HCT116 (cell line): Measurements from ENCODE around the gene WDR35. TPM values are rescaled to one million over a fixed set of nuclear protein-coding genes. Genes with fewer than 3 reads are reported as not detected.

Experiments used
- ATAC-seq: fragments of 200-7000 bp; cut with Tn5 transposase; 2 replicates; pipeline ENCODE4 v1.9.1; 2020; ENCODE audit warnings: mild to moderate bottlenecking, moderate library complexity
- BruUV-seq: library from RNA; stranded (reverse); fragments of 400-500 nt; replicated peaks from 2 replicates; lab custom pipeline; 2021; lab: Mats Ljungman, UMichigan
- CTCF ChIA-PET: fragments of 300-600 bp; sonication (Branson Sonifier 250); formaldehyde crosslinking; loops from one replicate; lab custom pipeline; 2021; ENCODE audit warnings: antibody characterized with exemption; lab: Charles Lee
- POLR2A ChIA-PET: fragments of 300-600, 350-600 bp; sonication (Branson Sonifier 250); formaldehyde crosslinking; loops from one replicate; lab custom pipeline; 2021; ENCODE audit warnings: antibody characterized with exemption; lab: Charles Lee
- RAD21 ChIA-PET, 2 experiments: fragments of 300-600 bp; sonication (Branson Sonifier 250); formaldehyde crosslinking; loops; one replicate each; lab custom pipeline; 2023; ENCODE audit warnings: low total read pairs in 2 of 2; ENCODE audit not compliant: uncharacterized antibody in 2 of 2, unreplicated experiment in 2 of 2, low non-redundant PET in 1 of 2; lab: Charles Lee
- DNase-seq: peaks from one replicate; pipeline ENCODE4 v3.0.0-alpha.2; 2010; ENCODE audit warnings: low read depth, low spot score
- H2AFZ ChIP-seq: fragments of 200-600 bp; shearing (Covaris generic), sonication (generic); 2 replicates; pipeline ENCODE4 v1.6.1; 2017; ENCODE audit warnings: low read depth, mixed run types, mixed read lengths, antibody characterized with exemption, low read length; ENCODE audit not compliant: poor library complexity, severe bottlenecking
- H3K27ac ChIP-seq: 2 replicates; pipeline ENCODE4 v1.5.1; 2012; ENCODE audit warnings: low read depth, low read length
- H3K27me3 ChIP-seq: fragments of 200-600 bp; sonication (generic); 2 replicates; pipeline ENCODE4 v1.6.1; 2016; ENCODE audit warnings: mixed run types, low read length, mixed read lengths; ENCODE audit not compliant: insufficient read depth
- H3K36me3 ChIP-seq, 2 experiments: fragments of 200-500 bp in 1 of 2; fragments of 200-600 bp in 1 of 2; sonication (Bioruptor generic) in 1 of 2; sonication (generic) in 1 of 2; 2 replicates each; pipeline versions ENCODE4 v1.5.1 to v1.6.1; 2014 to 2016; ENCODE audit warnings: low read length in 2 of 2, inconsistent platforms in 1 of 2, mixed read lengths in 1 of 2, mixed run types in 1 of 2; ENCODE audit not compliant: insufficient read depth in 2 of 2, control insufficient read depth in 1 of 2
- H3K4me1 ChIP-seq, 2 experiments: fragments of 200-600 bp in 1 of 2; sonication (generic) in 1 of 2; 2 replicates each; pipeline versions ENCODE4 v1.5.1 to v1.6.1; 2012 to 2017; ENCODE audit warnings: low read length in 2 of 2, inconsistent platforms in 1 of 2, mild to moderate bottlenecking in 1 of 2, mixed read lengths in 1 of 2, mixed run types in 1 of 2, moderate library complexity in 1 of 2; ENCODE audit not compliant: insufficient read depth in 2 of 2, control insufficient read depth in 1 of 2
- H3K4me2 ChIP-seq: fragments of 200-600 bp; sonication (generic); 2 replicates; pipeline ENCODE4 v1.6.1; 2017; ENCODE audit warnings: mixed run types, low read length, mixed read lengths
- H3K4me3 ChIP-seq, 2 experiments: fragments of 200-600 bp in 1 of 2; sonication (generic) in 1 of 2; replicated peaks in 1 of 2; 2 replicates each; pipeline ENCODE4 v1.5.1; 2011 to 2016; ENCODE audit warnings: low read length in 2 of 2, control low read depth in 1 of 2, low read depth in 1 of 2, mild to moderate bottlenecking in 1 of 2, mixed read lengths in 1 of 2, mixed run types in 1 of 2
- H3K79me2 ChIP-seq: fragments of 200-600 bp; sonication (generic); 2 replicates; pipeline ENCODE4 v1.6.1; 2017; ENCODE audit warnings: mild to moderate bottlenecking, mixed run types, low read length, moderate library complexity, mixed read lengths; ENCODE audit not compliant: insufficient read depth
- H3K9ac ChIP-seq: fragments of 200-600 bp; sonication (generic); 2 replicates; pipeline ENCODE4 v1.6.1; 2016; ENCODE audit warnings: low read length, mixed read lengths
- H3K9me2 ChIP-seq: fragments of 200-600 bp; sonication (generic), shearing (Covaris generic); 2 replicates; pipeline ENCODE4 v1.6.1; 2017; ENCODE audit warnings: mixed run types, mild to moderate bottlenecking, moderate library complexity; ENCODE audit not compliant: insufficient read depth
- H3K9me3 ChIP-seq, 2 experiments: fragments of 200-500 bp in 1 of 2; fragments of 200-600 bp in 1 of 2; sonication (Bioruptor generic) in 1 of 2; sonication (generic) in 1 of 2; 2 replicates each; pipeline ENCODE4 v1.6.1; 2014 to 2017; ENCODE audit warnings: low read length in 2 of 2, mixed read lengths in 2 of 2, inconsistent platforms in 1 of 2, low read depth in 1 of 2, mild to moderate bottlenecking in 1 of 2, mixed run types in 1 of 2, moderate library complexity in 1 of 2; ENCODE audit not compliant: control insufficient read depth in 1 of 2, insufficient read depth in 1 of 2
- H4K20me1 ChIP-seq: fragments of 200-600 bp; sonication (generic), shearing (Covaris generic); 2 replicates; pipeline ENCODE4 v1.6.1; 2017; ENCODE audit warnings: mixed run types, mild to moderate bottlenecking, moderate library complexity; ENCODE audit not compliant: insufficient read depth
- CBX3 ChIP-seq: IDR thresholded peaks from 2 replicates; pipeline ENCODE4 v1.6.1; 2012; ENCODE audit warnings: low read depth
- EGR1 ChIP-seq: IDR thresholded peaks from 2 replicates; pipeline ENCODE4 v1.6.1; 2012; ENCODE audit warnings: low read depth
- ELF1 ChIP-seq: IDR thresholded peaks from 2 replicates; pipeline ENCODE4 v1.6.1; 2012; ENCODE audit warnings: low read depth, borderline replicate concordance
- FOSL1 ChIP-seq: IDR thresholded peaks from 2 replicates; pipeline ENCODE4 v1.6.1; 2012; ENCODE audit warnings: low read depth
- JUND ChIP-seq: IDR thresholded peaks from 2 replicates; pipeline ENCODE4 v1.6.1; 2012
- POLR2A ChIP-seq: IDR thresholded peaks from 2 replicates; pipeline ENCODE4 v1.7.0; 2011; ENCODE audit warnings: borderline replicate concordance; ENCODE audit not compliant: insufficient read depth, insufficient read length; ENCODE audit errors: extremely low read depth
- SP1 ChIP-seq: IDR thresholded peaks from 2 replicates; pipeline ENCODE4 v1.6.1; 2012; ENCODE audit warnings: low read depth
- SRF ChIP-seq: IDR thresholded peaks from 2 replicates; pipeline ENCODE4 v1.6.1; 2012; ENCODE audit warnings: low read depth
- YY1 ChIP-seq: IDR thresholded peaks from 2 replicates; pipeline ENCODE4 v1.6.1; 2011; ENCODE audit warnings: low read length, low read depth, moderate library complexity, mild to moderate bottlenecking; ENCODE audit not compliant: insufficient replicate concordance; ENCODE audit errors: extremely low read depth
- ZFX ChIP-seq: fragments of 450-650 bp; IDR thresholded peaks from 2 replicates; pipeline ENCODE4 v1.6.1; 2017
- intact Hi-C: fragments of 100-400 bp; cut with micrococcal nuclease; formaldehyde crosslinking; loops from 2 replicates; pipeline ENCODE4 v1.10.0; 2022
- total RNA-seq: library from RNA; stranded (reverse); gene quantifications from one replicate; pipeline ENCODE4 v1.2.1, GENCODE V29; 2021; ENCODE audit not compliant: unreplicated experiment
- TF ChIP-seq, protein P1 (sequence below): IDR thresholded peaks from 2 replicates; pipeline ENCODE4 v1.6.1; 2012
- TF ChIP-seq, protein P2 (sequence below): IDR thresholded peaks from 2 replicates; pipeline ENCODE4 v1.6.1; 2012; ENCODE audit warnings: low read depth
- TF ChIP-seq, protein P3 (sequence below), 3 experiments: fragments of 200-600 bp in 1 of 3; sonication (generic) in 1 of 3; IDR thresholded peaks in 2 of 3; conservative IDR thresholded peaks in 1 of 3; 2 replicates each; pipeline ENCODE4 v1.5.1; 2012 to 2017; ENCODE audit warnings: low read depth in 2 of 3, low read length in 2 of 3, antibody characterized with exemption in 1 of 3, borderline replicate concordance in 1 of 3, control low read depth in 1 of 3, mild to moderate bottlenecking in 1 of 3, mixed read lengths in 1 of 3, mixed run types in 1 of 3, moderate library complexity in 1 of 3; ENCODE audit not compliant: insufficient read depth in 1 of 3
- TF ChIP-seq, protein P4 (sequence below): IDR thresholded peaks from 2 replicates; pipeline ENCODE4 v1.6.1; 2011; ENCODE audit warnings: mild to moderate bottlenecking, low read length, moderate library complexity; ENCODE audit not compliant: insufficient replicate concordance; ENCODE audit errors: extremely low read depth

Gene WDR35
- total RNA-seq, 1 experiment from 2014 or later: 9.6 TPM

DNA sequence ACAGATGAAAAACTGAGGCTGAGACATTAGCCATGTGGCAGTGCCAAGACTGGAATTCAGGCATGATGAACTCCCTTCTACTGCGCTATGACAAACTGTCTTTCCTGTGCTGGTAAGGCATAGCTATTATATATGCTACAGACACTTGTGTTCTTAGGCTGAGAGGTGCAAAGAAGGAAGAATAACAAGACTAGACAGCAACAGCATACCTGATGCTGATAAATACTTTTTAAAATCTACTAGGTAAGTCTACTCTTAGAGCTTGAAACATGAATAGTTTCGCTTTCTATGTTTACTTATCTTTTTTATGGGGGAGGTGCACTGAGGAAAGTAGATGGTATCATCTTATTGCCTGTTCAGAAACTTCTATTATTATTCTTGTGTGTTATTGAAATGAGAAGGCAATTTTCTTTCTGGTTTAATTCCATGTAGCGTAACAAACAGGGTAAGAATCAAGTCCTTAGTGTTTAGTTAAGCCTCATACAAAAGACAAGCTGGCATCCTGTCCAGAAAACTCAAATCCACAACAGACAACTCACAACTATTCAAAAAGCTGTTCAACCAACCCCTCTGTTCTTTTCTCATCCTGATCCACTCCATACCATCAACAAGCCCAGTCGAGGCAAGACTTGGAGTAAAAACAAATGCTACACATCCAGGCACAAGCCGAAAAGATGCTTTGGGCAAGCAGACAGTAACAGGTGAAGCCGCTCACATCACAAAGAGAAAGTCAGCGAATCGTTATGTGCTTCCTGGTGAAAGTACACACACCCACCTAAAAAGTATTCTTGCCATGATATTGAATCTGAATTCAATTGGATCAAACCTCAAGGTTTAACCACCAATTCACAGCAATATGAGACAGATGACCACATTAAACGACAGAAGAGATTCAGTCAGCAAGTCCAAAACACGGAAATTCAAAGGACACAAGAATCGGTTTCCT, 89.6 kb downstream of the WDR35 start:
- no peak for TF ChIP-seq CBX3
- no peak for TF ChIP-seq FOSL1
- TF ChIP-seq, protein P1, sequence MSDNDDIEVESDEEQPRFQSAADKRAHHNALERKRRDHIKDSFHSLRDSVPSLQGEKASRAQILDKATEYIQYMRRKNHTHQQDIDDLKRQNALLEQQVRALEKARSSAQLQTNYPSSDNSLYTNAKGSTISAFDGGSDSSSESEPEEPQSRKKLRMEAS: no peak
- 0 out of 2 replicates have a peak, but pooled peaks have one; percentile 6 for TF ChIP-seq SP1
- TF ChIP-seq ZFX: no peak
- TF ChIP-seq EGR1: no peak
- TF ChIP-seq YY1: no peak
- TF ChIP-seq, protein P2, sequence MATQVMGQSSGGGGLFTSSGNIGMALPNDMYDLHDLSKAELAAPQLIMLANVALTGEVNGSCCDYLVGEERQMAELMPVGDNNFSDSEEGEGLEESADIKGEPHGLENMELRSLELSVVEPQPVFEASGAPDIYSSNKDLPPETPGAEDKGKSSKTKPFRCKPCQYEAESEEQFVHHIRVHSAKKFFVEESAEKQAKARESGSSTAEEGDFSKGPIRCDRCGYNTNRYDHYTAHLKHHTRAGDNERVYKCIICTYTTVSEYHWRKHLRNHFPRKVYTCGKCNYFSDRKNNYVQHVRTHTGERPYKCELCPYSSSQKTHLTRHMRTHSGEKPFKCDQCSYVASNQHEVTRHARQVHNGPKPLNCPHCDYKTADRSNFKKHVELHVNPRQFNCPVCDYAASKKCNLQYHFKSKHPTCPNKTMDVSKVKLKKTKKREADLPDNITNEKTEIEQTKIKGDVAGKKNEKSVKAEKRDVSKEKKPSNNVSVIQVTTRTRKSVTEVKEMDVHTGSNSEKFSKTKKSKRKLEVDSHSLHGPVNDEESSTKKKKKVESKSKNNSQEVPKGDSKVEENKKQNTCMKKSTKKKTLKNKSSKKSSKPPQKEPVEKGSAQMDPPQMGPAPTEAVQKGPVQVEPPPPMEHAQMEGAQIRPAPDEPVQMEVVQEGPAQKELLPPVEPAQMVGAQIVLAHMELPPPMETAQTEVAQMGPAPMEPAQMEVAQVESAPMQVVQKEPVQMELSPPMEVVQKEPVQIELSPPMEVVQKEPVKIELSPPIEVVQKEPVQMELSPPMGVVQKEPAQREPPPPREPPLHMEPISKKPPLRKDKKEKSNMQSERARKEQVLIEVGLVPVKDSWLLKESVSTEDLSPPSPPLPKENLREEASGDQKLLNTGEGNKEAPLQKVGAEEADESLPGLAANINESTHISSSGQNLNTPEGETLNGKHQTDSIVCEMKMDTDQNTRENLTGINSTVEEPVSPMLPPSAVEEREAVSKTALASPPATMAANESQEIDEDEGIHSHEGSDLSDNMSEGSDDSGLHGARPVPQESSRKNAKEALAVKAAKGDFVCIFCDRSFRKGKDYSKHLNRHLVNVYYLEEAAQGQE: no peak
- TF ChIP-seq ELF1: no peak
- TF ChIP-seq, protein P3, sequence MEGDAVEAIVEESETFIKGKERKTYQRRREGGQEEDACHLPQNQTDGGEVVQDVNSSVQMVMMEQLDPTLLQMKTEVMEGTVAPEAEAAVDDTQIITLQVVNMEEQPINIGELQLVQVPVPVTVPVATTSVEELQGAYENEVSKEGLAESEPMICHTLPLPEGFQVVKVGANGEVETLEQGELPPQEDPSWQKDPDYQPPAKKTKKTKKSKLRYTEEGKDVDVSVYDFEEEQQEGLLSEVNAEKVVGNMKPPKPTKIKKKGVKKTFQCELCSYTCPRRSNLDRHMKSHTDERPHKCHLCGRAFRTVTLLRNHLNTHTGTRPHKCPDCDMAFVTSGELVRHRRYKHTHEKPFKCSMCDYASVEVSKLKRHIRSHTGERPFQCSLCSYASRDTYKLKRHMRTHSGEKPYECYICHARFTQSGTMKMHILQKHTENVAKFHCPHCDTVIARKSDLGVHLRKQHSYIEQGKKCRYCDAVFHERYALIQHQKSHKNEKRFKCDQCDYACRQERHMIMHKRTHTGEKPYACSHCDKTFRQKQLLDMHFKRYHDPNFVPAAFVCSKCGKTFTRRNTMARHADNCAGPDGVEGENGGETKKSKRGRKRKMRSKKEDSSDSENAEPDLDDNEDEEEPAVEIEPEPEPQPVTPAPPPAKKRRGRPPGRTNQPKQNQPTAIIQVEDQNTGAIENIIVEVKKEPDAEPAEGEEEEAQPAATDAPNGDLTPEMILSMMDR (IDR thresholded peaks at IDR 0.05 in 2 of 3, conservative IDR thresholded peaks at IDR 0.05 in 1 of 3; ENCODE audit: borderline replicate concordance in 1 of 3, insufficient read depth in 1 of 3, low read depth in 2 of 3, low read length in 2 of 3): no peak
- TF ChIP-seq POLR2A: no peak
- TF ChIP-seq, protein P4, sequence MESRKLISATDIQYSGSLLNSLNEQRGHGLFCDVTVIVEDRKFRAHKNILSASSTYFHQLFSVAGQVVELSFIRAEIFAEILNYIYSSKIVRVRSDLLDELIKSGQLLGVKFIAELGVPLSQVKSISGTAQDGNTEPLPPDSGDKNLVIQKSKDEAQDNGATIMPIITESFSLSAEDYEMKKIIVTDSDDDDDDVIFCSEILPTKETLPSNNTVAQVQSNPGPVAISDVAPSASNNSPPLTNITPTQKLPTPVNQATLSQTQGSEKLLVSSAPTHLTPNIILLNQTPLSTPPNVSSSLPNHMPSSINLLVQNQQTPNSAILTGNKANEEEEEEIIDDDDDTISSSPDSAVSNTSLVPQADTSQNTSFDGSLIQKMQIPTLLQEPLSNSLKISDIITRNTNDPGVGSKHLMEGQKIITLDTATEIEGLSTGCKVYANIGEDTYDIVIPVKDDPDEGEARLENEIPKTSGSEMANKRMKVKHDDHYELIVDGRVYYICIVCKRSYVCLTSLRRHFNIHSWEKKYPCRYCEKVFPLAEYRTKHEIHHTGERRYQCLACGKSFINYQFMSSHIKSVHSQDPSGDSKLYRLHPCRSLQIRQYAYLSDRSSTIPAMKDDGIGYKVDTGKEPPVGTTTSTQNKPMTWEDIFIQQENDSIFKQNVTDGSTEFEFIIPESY: no peak
- no peak for TF ChIP-seq SRF
- 0 out of 2 replicates have a peak, but pooled peaks have one; percentile 12 for TF ChIP-seq JUND
- H4K20me1 ChIP-seq: no peaks in the 10 kb centered on the region
- H3K4me3 ChIP-seq: peak overlapping the region; percentile 76 to 91
- intact Hi-C loops: no loop called here
- peak overlapping the region; percentile 58 for H2AFZ ChIP-seq
- ChIA-PET CTCF (no interaction called here), POLR2A (no interaction called here), RAD21 (interaction anchor here in 1 of 2 experiments (0.7 kb wide), 1 partner anchor 29 kb away, joined by 3 read pairs; no protein-coding TSS in a partner anchor)
- no peaks in the 10 kb centered on the region for H3K27me3 ChIP-seq
- BruUV-seq: no TSS peak
- H3K27ac ChIP-seq: no peak overlapping the region
- peaks cover 41% of the 10 kb centered on the region for H3K79me2 ChIP-seq
- ATAC-seq (no peak), DNase-seq (no peak)
- no peaks in the 10 kb centered on the region for H3K36me3 ChIP-seq
- H3K9me3 ChIP-seq: no peaks in the 10 kb centered on the region
- peak overlapping the region; percentile 96 for H3K9ac ChIP-seq
- peaks cover 11 to 18% of the 10 kb centered on the region in 2 experiments for H3K4me1 ChIP-seq
- peak overlapping the region; percentile 97 for H3K4me2 ChIP-seq
- no peaks in the 10 kb centered on the region for H3K9me2 ChIP-seq
